Stimulated activated naive CD4-positive, alpha-beta T cell treated with Interleukin-2 at 50 U/mL for 16 hours (primary cell): ENCODE results near the gene GPANK1.

Experiments
- DNase-seq: peaks from one replicate; lab custom pipeline; 2025; lab: John Stamatoyannopoulos, UW

The GPANK1 gene

DNA sequence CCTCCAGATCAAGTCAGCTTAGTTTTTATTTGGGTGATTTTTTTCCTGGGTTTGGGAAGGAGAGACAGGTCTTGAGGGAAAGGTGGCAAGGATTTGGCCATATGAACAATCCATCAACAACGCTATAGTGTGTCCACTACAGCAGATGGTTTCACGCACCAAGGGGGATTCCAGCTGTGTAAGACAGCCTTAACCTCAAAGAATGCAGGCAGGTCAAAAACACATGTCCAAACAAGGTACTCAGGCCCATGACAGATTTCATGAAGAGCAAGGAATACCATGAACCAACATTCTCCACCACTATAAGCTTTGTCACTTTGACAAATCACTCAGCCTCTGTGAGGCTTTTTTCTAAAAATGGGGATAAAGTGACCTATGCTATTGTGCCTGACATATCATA lies 47.8 kb downstream of the GPANK1 start:
- no peak for DNase-seq

DNA sequence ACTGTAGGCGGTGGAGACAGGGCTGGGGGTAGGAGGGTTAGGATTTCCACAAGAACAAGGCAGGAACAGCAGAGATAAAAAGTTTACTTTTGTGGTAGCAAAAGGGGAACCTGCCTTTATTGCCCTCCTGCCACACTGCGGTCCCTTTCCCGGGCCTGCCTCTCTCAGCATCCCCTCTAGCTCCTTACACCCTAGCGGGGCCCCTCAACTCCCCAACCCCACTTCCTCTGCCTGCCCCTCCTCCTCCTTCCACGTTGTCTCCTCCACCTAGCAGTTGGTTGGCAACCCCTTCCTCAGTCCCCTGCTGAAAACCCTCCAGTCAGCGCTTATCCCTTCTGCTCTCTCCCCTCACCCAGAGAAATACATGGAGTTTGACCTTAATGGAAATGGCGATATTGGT lies 49.0 kb downstream of the GPANK1 start:
- no peak for DNase-seq

DNA sequence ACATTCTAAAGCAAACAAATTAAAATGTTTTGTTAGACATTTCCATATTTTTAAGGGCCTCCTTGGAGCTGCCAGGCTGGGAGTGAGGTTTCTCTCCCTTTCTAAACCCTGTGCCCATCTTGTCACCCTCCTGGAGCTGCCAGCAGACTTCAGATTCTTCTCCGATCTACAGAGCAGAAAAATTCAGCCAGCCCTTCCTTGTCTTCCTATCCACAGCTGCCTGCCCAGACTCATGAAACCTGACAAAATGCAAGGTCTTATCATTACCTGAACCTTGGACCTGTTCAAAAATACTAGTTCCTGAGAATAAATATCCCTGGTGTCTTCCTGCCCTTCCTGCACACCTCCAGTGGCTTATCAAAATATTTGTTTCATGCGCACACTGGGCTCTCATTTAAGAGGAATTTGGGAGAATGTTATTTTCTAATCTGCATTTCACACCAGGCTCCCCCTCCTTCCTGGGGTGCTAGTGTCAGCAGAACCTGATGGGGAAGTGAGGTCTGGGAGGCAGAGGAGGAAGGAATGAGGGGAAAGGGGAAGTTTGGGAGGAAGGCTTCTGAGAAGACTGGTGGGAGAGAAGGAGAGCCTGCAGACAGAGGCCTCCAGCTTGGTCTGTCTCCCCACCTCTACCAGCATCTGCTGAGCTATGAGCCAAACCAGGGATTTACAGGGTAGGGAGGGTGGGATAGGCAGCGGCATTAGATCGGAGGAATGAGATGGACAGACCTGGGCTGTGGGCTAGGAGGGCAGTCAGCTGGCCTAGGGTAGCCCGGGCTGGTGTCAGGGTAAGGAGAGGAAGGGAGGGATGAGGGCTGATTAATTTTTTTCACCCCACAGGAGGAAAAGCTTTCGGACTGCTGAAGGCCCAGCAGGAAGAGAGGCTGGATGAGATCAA lies 49.9 kb downstream of the GPANK1 start, which contains the start of gene AIF1:
Gene AIF1 (plus strand): TSS at position 551 of the 895 bp plus-strand sequence. CDS start 96 bp downstream, at position 647.
- DNase-seq, result no peak

DNA sequence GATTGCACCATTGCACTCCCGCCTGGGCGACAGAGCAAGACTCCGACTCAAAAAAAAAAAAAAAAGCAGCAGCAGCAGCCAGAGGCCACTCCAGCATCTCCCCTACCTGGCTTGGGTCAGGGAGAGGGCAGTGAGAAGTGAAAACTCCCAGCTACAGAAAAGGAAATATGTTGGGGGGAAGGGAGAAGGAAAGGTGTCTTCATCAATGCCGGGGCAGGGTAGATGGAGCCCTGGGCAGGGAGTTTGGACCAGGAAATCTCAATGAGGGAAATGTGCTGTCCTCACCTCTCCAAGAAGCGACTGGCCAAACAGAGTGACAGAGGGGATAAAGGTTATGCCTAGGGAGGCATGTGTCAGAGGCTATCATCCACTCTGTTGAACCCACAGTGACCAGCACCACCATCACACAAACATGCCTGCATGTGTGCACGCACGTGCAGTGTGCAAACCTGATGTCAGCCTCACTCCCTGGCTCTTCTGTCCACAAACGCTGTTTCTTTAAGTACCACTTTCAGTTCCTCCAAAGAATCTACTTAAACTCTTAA lies 50.6 kb downstream of the GPANK1 start:
- DNase-seq, result no peak
